HL-60 (cell line): ENCODE data around the gene SOWAHB.

Experiments
- CTCF ChIP-seq: IDR thresholded peaks from one replicate; pipeline ENCODE4 v1.5.1; 2011; ENCODE audit warnings: low read length, control low read depth, inconsistent platforms; ENCODE audit not compliant: insufficient read depth
- POLR2AphosphoS5 ChIP-seq: IDR thresholded peaks from 2 replicates; pipeline ENCODE4 v1.6.1; 2012; ENCODE audit warnings: low read depth
- SPI1 ChIP-seq: IDR thresholded peaks from 2 replicates; pipeline ENCODE4 v1.6.1; 2012; ENCODE audit warnings: low read depth, mild to moderate bottlenecking, borderline replicate concordance

DNA sequence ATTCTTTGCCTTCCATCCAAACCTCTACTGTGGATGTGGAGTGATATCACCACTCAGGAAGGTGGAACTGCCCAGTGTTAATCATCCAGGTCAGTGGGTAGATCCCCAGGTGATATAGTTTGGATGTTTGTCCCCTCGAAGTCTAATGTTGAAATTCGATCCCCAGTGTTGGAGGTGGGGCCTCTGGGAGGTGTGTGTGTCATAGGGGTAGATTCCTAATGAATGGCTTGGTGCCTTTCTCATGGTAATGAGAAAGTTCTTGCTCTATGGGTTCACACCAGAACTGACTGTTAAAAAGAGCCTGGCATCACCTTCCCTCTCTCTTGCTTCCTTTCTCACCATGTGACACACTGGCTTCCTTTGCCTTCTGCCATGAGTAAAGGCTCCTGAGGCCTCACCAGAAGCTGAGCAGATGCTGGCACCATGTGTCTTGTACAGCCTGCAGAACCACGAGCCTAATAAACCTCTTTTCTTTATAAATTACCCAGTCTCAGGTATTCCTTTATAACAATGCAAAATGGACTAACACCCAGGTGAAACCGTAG, 6.8 kb upstream of the SOWAHB start:
- TF ChIP-seq CTCF (no peak), POLR2AphosphoS5 (no peak), SPI1 (no peak)
